Right ventricle myocardium superior (tissue), 1 donor: ENCODE data around the gene SIGLEC7. TPM values are rescaled to one million over a fixed set of nuclear protein-coding genes. Genes with fewer than 3 reads are reported as not detected.
"Not testable (repeated sequence)": the region's sequence is repeated elsewhere in the genome, so short reads cannot be mapped to it uniquely, and the experiment has no call there.

ENCODE experiments used
- ATAC-seq: fragments of 200-7000 bp; cut with Tn5 transposase; one replicate; pipeline ENCODE4 v1.9.1; 2020; ENCODE audit warnings: mild to moderate bottlenecking; ENCODE audit not compliant: poor library complexity
- DNase-seq: peaks from one replicate; pipeline ENCODE4 v3.0.0-alpha.2; 2020
- intact Hi-C: fragments of 100-400 bp; cut with DNase I; formaldehyde crosslinking; loops from one replicate; pipeline ENCODE4 v1.11.2; 2022
- total RNA-seq: library from RNA; stranded (reverse); fragmentation: NEBNext Ultra II Directional; extraction: Animal tissue kit (Norgen Biotek cat#: 25700); gene quantifications from one replicate; pipeline ENCODE4 v1.2.1, GENCODE V29; 2021
- donor health status: DM: no; HTN: yes; CAD: no; lungs with severe emphysema.

The SIGLEC7 gene
- total RNA-seq, 1 donor from 2014 or later: 0.97 TPM

DNA sequence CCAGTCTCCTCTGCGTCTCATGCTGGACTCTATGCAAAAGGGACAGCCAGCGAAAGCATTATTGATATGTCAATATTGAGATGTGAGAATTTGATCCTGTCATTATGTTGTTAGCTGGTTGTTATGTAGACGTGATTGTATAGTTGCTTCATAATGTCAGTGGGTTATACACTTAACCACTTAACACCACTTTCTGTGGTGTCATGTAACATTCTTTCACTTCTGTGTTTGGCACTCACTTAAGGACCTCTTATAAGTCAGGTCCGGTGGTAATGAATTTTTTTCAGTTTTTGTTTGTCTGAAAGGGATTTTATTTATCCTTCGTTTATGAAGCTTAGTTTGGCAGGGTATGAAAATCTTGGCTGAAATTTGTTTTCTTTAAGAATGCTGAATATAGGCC is 7.1 kb upstream of the SIGLEC7 start:
- DNase-seq (no peak), ATAC-seq (no peak)
- intact Hi-C loops: no loop called here

DNA sequence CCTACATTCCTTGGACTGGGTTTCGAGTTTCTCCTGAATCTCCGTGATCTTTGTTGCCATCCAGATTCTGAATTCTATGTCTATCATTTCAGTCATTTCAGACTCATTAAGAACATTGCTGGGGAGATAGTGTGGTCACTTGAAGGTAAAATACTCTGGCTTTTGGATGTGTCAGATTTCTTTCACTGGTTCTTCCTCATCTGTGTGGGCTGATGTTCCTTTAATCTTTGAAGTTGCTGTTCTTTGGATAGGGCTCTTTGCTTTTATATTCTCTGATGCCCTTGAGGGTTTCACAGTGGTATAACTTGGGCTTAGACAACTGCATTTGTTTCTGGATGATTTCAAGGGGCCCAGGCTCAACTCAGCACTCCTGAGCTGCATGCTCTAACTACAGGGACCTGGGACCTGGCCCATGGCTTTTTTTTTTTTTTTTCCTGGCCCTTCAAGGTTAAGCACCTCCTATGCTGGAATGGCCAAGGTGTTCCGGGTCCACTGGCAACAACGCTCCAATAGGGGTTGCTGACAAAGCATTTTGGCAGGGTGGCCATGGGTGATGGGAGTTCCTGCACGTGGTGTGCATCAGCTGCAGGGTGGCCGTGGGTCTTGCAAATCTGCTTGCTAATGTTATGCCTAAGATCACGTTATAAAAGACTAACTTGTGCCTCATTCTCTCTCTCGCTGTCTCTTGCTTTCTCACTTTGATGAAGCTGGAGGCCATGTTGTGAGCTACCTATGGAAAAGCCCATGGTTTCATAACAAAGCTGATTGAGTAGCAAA is 5.9 kb upstream of the SIGLEC7 start:
- DNase-seq (no peak), ATAC-seq (no peak)
- intact Hi-C loops: no loop called here

- DNase-seq: no peak
- intact Hi-C loops: no loop called here
- ATAC-seq: peak; percentile 44
Measured at GRCh38 chr19:51136851-51137551, 5.1 kb upstream of the SIGLEC7 start.

GRCh38 chr19:51137792-51138425 is 4.2 kb upstream of the SIGLEC7 start:
- no peak for ATAC-seq
- DNase-seq: no peak
- intact Hi-C loops: no loop called here

DNA sequence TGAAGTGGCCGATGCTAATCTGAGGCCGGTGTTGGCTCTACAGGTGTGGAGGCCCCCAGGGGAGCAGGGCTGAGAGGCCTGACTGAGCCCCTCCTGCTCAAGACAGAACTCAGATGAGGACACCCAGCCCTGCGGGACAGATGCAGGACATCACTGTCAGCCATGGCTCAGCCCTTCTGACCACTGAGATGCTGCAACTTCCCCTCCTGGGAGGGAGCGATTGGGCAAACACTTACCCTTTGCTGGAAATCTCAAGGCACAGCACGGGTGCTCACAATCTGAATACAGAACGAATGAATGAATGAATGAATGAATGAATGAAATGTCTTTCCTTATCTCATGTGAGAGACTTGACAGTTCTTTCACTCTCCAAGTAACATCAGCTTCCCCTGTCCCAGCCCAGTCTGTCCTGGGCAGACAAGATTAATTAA is 3.5 kb upstream of the SIGLEC7 start:
- intact Hi-C loops: no loop called here
- peak; percentile 78 for DNase-seq
- peak; percentile 70 for ATAC-seq

- no peak for DNase-seq
- peak; percentile 51 for ATAC-seq
- intact Hi-C loops: no loop called here
Measured at GRCh38 chr19:51139299-51140014, 2.6 kb upstream of the SIGLEC7 start.

- intact Hi-C loops: no loop called here
- ATAC-seq: no peak
- DNase-seq: no peak
Measured at GRCh38 chr19:51140441-51140840, 1.7 kb upstream of the SIGLEC7 start.

DNA sequence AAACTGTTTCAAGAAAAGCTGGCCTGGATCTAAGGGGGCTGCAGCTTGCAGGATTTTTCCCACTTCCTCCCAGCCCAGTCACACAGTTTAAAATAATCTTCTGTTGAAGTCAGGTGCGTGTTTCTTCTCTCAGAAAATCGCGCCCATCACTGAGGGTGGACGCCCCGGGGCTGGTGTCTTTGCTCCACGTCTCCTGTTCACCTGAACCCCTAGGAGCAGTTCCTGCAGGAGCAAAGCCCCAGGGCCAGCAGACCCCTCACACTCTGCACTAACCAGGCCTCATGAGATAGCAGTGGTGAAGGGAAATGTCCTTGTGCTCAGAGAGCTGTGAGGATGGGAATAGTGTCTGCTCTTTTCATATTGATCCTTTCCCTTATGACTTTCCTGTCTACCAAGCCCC is 920 bp upstream of the SIGLEC7 start:
- no peak for DNase-seq
- intact Hi-C loops: no loop called here
- ATAC-seq: no peak

DNA sequence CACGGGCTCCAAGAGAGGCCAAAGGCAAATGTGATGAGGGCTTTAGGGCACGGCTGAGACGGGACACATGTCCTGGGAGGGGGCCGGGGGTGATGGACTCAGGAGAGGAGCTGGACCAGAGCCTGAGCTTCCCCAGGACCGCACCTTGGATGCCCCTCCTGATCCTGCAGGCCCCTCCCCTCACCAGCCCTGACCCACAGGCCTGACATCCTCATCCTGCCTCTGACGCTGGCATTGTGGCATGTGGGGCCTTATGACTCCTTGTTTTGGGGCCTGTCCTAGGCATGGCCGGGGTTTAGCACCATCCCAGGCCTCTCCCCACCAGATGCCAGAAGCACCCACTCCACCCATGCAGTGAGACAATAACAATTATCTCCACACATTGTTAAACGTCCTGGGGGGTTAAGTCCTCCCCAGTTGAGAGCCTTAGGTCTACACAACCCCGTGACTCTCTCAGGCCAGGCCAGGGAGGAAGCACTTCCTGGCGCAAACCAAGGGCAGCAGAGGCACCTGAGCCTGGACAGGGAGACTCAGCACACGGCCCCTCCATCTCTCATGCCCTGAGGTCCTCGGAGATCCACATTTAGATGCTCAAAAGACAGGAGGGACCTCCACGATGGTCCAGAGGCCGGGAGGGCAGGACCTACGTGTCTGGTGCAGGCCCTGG is 841 bp downstream of the SIGLEC7 start:
- intact Hi-C loops, ATAC-seq, DNase-seq: not testable (repeated sequence)

GRCh38 chr19:51143486-51143885 is 1.4 kb downstream of the SIGLEC7 start:
- DNase-seq (no peak), ATAC-seq (no peak)
- intact Hi-C loops: no loop called here

DNA sequence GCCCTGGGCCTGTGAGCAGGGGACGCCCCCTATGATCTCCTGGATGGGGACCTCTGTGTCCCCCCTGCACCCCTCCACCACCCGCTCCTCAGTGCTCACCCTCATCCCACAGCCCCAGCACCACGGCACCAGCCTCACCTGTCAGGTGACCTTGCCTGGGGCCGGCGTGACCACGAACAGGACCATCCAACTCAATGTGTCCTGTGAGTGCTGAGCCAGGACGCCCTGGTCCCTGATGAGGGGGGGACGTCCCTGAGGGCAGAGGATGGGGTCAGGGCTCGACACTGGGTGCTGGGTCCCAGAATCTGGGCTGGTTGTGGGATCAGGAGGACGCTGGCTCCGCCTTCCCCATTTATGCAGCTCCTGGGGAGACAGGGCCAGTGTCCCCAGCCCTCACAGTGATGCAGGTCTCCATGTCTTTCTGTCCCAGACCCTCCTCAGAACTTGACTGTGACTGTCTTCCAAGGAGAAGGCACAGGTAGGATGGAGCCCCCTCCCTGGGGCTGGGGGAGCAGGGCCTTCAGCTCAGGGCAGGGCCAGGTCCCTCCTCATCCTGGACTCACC is 2.5 kb downstream of the SIGLEC7 start:
- no peak for ATAC-seq
- intact Hi-C loops: no loop called here
- DNase-seq: no peak

- DNase-seq (no peak), ATAC-seq (no peak)
- intact Hi-C loops: no loop called here
Measured at GRCh38 chr19:51145916-51146493, 3.9 kb downstream of the SIGLEC7 start.

DNA sequence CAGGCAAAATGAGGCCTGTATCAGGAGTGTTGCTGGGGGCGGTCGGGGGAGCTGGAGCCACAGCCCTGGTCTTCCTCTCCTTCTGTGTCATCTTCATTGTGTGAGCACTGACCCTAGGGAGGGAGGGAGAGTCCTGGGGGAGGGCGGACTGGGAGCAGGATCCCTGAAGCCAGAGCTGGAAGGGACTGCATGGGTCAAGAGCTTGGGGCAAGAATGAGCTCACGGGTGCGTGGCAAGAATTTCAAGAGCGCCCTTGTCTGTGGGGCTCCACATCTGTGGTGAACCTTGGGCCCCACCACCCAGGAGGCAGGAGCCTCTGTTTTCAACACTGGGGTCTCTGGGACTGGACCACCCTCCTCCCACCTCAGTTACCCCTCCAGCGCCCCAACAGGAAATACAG is 4.7 kb downstream of the SIGLEC7 start:
- no peak for DNase-seq
- ATAC-seq: no peak
- intact Hi-C loops: no loop called here

GRCh38 chr19:51147663-51148062 is 5.6 kb downstream of the SIGLEC7 start:
- intact Hi-C loops: no loop called here
- no peak for DNase-seq
- ATAC-seq: no peak

DNA sequence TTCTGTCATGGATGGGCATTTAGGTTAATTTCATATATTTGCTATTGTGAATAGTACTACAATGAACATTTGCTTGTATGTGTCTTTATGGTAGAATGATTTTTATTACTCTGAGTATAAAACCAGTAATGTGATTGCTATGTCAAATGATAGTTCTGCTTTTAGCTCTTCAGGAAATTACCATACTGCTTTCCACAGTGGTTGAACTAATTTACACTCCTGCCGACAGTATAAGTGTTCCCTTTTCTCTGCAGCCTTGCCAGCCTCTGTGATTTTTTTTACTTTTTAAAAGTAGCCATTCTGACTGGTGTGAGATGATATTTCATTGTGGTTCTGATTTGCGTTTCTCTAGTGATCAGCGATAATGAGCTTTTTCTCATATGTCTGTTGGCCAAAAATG is 6.5 kb downstream of the SIGLEC7 start:
- DNase-seq (no peak), ATAC-seq (no peak)
- intact Hi-C loops: no loop called here

- no peak for DNase-seq
- intact Hi-C loops: no loop called here
- ATAC-seq: no peak
Measured at GRCh38 chr19:51150627-51151026, 8.5 kb downstream of the SIGLEC7 start.

DNA sequence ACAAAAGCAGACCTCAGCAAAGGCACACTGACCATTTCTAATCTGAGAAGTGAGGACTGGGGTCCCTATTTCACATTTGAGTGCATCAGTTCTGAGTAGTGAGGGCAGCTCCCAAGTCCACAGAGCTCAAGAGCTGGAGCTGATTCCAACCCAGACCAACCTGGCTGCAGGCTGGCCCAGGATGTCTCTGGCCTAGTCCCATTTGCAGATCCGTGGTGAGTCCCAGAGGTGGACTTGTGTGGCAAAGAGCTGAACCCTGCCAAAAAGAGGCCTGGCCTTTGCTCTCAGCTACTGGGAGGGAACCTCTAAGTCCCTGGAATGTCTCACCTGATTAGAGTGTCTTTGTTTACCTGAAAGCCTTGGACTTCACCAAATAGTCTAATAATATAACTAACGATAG is 14.6 kb downstream of the SIGLEC7 start:
- ATAC-seq (no peak), DNase-seq (no peak)
- intact Hi-C loops: no loop called here

GRCh38 chr19:51157265-51157664 is 15.2 kb downstream of the SIGLEC7 start:
- ATAC-seq (no peak), DNase-seq (no peak)
- intact Hi-C loops: no loop called here
